GM18861 (cell line): ENCODE data around the gene VPS13A.
A peak's percentile ranks its signal among the peaks of the same experiment; 100 is the strongest.

Experiments
- ATAC-seq: cut with Tn5 transposase; IDR thresholded peaks from one replicate; pipeline ENCODE4 v1.9.1; 2021; ENCODE audit not compliant: unreplicated experiment

VPS13A gene

DNA sequence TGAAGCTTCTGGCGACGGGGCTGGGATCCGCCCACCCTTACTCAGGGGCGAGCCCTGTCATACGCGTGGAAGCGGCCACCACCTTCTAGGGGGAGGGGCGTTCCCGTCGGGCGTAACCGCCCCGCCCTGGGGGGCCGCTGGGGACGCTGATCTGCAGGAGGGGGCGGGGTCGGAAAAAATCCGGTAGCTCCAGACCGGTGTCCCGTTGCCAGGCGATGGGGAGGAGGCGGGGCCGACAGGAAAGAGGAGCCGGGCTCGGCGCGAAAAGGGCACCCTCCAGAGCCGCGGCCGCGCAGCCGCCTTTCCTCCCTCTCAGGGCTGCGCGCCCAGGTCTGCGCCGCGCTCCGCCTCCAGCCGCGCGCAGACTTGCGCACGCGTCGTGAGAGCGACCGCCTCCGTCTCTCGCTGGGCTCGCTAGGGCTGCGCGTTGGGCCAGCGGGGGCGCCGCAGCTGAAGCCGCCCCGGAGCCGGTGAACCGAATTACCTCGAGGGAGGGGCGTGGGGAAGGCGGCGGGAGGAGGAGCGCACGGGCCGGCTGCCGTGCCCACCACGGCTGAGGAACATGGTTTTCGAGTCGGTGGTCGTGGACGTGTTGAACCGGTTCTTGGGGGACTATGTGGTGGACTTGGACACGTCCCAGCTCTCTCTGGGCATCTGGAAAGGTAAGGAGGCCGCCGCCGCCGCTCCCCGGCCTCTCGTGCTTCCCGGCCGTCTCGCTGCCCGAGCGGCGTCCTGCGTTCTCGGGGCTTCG is at the start of gene VPS13A:
Gene VPS13A (plus strand): TSS at position 392 of the 751 bp plus-strand sequence. CDS start 171 bp downstream, at position 563.
- peak; percentile 83 for ATAC-seq

DNA sequence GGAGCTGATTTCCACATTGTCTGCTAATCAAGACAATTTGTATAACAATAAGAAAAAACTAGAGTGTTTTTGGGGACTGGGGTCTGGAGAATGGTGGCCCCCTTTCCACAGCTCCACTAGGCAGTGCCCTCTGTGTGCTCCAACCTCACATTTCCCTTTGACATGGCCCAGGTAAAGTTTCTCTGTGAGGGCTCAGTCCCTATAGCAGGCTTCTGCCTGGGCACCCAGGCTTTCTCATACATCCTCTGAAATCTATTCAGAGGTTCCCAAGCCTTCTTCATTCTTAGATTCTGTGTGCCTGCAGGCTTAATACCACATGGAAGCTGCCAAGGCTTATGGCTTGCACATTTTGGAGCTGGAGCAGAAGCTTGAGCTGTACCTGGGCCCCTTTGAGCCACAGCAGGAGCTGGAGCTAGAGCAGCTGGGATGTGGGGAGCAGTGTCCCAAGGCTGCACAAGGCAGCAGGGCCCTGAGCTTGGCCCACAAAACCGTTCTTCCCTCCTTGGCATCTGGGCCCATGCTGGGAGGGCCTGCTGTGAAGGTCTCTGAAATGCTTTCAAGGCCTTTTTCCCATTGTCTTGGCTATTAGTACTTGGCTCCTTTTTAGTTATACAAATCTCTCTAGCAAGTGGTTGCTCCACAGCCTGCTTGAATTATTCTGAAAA is 49.1 kb upstream of the VPS13A start:
- ATAC-seq = no peak

DNA sequence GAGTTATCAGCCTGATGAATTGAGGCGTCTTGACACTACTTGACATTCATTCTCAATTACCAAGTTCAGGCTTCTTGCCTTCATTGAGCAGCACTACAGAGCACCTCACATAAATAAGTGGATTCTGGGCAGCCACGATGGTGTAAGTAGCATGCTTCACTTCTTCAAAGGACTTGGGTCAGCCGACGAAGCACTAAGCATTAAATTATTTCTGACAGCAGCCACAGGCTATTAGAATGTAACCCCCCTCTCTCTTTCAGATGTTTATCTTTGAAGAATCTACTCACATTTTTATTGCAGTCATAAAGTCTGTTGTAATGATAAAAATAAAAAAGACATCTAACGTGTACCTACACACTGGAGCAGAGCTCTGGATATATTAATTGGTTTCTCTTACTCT is 45.9 kb upstream of the VPS13A start:
- no peak for ATAC-seq

DNA sequence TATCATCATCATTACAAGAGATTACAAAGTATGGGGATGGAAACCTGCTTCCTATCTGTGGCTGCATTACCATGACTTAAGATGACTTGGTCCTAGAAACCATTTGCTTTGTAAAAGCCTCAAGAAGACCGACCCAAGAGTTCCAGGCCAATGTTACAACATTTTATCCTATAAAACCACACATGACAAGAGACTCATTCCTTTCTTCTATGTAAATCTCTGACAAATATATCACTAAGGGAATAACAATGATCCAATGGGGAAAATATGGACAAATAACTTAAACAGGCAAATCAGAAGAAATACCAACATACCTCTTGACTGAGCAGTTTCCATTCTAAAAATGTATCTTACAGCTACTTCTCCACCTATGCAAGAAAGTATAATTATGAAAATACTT is 44.3 kb upstream of the VPS13A start:
- ATAC-seq = no peak

DNA sequence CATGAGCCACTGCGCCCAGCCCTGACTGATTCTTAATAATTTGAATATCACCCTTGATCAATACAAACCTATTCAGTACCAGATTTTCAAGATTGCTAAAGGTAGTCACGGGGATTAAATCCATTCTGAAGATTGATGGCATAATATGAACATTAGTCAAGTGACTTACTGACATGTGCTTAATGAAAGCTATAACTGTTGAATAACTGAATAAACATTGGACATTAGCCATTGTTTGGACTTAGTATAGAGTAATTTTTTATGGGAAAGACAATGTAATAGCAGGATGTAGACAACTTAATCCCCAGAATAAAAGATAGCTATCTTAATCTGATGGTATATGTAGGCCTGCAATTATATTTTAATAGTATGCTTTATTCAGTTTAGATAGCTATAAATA is 35.0 kb upstream of the VPS13A start:
- no peak for ATAC-seq

DNA sequence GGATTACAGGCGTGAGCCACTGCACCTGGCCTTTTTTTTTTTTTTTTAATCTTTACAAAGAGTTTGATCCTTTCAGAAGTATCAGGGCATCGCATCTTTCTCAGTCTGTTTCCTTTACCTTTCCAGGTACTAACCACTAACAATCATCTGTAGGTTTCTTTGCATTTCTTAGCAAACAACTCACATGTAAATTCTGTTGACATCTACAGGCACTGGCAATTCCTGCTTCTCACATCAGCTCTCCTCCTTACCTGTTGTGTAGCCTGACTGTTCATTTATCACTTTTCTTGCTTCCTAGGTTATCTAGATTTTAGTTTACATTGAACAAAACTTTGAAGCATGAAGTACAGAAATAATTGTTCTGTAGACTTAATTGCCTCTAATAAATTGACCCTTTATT is 27.5 kb upstream of the VPS13A start:
- ATAC-seq = no peak

DNA sequence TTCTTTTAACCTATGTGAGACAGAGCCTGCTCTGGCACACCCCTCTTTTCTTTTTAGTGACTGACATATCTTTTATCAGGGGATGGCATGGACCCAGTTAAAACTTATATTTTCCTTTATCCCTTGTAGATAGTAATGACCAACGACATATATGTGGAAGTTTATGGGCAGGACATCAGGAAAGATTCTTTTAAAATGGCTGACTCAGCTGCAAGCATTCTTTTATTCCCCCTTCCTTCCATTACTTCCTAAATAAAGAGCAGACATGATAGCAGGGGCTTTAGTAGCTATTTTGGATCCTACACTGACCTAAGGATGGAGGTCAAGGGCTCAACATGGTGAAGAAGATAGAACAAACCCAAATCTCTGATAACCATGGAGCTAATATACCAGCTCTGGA is 25.0 kb upstream of the VPS13A start:
- no peak for ATAC-seq

DNA sequence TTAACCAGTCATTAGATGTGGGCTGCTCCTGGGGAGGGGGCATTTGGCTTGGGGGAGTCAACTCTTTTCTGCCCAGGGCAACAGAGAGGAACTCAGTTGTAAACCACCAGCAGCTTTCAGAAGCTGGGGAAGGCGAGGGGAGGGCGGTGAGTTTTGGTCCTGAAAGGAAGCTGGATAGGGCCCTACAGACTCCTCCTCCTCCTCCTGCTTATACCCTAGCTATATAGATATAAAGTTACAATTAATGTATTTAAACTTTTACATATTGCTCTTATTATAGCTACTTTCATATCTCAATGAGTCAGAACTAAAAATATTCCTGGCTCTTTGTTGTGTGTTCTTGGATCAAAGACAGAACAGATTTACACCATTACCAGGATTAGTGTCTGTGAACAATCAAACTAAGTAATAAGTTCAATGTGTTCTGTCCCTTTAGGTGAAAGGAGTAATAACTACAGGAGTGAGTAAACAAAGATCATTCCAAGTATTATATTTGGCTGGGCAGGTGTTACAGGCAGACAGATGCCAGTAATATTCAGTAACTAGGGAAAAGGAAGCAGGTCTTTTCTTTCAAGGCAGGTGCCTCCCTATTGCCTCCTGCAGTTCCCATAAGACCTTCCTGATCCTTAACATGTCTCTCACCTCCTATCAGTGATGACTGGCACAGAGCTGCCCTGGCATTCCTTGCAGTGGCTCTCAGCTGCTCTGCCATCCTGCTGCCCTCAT is 20.5 kb upstream of the VPS13A start:
- no peak for ATAC-seq

DNA sequence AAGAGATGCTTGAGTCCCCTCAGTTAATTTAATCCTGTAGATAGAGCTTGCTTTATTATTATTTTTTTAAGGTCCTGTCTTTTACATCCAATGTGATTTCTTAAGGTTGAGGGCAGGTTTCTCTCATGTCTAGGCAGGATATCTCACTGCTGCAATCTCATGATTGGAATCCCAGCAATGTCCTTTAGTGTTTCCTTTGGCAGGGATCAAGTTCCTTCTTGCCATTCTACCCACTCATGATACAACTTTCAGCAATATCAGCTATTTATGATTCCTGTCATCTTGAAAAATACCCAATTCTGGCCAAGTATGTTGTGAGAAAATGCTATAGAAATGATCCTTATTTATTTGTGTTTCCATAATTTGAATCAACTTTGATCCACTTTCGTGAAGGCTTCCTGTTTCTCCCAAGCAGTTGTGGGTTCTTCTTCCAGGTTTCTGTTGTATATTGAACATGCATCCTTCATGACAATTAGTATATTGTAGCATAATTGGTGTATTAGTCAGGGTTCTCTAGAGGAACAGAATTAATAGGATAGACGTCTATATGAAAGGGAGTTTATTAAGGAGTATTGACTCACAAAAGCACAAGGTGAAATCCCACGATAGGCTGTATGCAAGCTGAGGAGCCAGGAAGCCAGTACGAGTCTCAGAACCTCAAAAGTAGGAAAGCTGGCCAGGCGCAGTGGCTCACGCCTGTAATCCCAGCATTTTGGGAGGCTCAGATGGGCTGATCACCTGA is 18.4 kb upstream of the VPS13A start:
- no peak for ATAC-seq

DNA sequence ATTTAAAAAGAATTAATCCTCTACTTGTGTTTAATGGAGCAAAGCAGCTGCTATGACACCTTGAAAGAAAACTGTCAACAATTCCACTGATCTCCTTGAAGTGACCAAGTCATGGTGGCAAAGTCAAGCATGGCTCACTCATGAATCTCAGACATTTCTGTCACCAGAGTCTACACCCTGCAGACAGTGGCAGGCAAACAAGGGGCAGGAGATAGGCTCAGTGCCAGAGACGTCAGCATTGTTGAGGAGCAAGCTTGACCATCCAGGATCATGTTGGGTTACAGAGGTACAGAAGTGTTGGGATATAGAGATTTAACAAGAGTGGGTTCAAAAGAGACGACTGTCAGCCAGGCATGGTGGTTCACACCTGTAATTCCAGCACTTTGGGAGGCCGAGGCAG is 16.1 kb upstream of the VPS13A start:
- ATAC-seq = no peak

DNA sequence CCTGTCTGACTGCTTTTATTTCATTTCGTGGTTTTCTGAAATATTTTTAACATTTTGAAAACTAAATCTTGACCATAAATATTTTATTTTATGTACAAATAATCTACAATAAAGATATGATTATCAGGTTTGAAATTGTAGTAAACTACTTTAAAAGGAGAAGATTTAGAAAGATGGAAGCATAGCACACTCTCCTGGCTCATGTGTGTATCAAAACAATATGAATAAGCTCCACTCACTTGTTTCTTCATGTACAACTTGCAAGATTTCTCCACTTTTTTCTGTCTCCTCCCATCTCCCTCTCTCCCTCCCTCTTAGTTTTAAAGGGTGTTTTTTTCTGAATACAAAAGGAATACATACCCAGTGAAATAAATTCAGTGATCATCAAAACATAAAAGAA is 15.4 kb upstream of the VPS13A start:
- no peak for ATAC-seq

DNA sequence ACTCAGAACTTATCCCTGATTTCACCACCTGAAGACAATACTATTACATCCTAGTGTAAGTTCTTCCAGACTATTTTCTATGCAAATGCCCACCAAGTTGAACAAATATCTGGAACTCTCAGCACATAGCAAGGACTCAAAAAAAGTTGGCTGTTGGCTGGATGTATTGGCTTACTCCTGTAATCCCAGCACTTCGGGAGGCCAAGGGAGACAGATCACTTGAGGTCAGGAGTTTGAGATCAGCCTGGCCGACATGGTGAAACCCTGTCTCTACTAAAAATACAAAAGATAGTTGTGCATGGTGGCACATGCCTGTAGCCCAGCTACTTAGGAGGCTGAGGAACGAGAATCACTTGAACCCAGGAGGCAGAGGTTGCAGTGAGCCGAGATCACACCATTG is 15.0 kb upstream of the VPS13A start:
- ATAC-seq = no peak

DNA sequence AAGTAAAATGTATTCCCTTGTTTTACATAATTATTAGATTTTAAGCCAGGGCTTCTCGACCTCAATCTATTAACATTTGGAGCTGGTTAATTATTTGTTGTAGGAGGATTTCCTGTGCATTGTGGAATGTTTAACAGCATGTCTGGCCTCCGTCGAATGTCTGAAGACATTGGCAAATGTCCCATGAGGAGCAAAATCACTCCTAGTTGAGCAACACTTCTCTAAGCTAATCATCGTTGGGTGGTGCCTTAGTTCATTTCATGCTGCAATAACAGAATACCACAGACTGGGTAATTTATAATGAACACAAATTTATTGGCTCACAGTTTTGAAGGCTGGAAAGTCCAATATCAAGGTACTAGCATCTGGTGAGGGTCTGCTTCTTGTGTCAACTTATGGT is 13.4 kb upstream of the VPS13A start:
- ATAC-seq = no peak

DNA sequence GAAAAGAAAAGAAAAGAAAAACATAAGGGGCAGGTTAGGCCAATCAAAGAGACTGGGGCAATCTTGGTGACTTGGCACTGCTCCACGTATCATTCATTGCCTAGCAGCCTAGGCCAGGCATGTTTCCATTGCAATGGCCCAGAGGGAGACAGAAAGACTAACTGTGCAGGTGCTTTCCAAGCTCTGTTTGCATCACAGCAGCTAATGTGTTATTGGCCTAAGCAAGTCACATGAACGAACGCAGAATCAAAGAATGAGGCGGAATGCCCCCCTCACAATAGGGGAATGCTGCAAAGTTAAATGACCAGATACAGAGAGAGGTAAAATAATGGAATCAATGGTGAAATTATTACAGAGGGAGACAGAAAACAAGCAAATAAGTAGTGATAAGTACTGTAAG is 11.1 kb upstream of the VPS13A start:
- ATAC-seq = no peak

DNA sequence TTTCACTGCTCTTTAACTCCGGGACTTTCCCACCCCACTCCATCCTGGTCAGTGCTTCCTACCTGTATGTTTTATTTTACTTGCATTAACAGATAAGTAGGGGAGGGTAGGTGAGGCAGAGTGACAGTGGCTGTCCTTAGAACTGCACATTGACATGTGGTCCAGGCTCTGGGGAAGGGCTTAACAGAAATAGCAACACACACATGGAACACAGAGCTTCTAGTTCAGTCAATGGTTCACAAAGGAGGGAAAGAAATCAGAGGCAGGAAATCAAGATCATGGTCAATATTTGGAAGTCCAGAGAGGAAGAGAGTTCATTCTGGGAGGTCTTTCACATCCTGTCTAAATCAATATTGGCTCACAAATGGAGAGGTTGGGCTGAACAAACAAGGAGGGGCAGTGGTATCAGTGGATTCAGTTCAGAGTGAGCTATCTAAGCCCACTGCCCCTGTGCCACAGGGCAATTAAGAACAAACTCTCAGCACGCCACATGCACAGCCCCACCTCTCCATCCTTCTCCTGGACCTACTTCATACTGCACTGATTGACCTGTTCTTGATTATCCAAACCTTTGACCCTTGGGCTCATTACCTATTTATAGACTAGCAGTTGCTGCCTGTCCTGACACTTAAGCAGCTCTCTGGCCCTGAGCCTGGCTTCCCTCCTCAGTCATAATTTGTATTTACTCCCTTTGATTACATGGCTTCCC is 6.2 kb upstream of the VPS13A start:
- ATAC-seq = no peak

DNA sequence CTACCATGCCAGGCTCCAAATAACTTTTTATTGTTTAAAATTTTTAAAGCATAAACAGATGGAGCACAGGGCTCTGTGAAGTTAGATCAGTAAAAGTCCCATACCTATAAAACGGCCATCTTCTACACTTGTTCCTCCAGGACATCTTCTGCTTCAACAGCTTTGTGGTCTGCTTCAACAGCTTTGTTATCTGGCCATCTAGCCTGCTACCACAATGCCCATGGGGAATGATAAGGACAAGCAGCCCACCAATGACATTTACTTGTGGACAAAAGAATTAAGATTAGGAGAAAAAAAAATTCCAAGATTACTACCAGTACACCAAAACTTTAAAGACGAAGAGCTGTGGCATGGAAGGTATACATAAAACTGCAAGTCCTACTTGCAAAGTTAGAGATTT is 2.2 kb upstream of the VPS13A start:
- no peak for ATAC-seq

DNA sequence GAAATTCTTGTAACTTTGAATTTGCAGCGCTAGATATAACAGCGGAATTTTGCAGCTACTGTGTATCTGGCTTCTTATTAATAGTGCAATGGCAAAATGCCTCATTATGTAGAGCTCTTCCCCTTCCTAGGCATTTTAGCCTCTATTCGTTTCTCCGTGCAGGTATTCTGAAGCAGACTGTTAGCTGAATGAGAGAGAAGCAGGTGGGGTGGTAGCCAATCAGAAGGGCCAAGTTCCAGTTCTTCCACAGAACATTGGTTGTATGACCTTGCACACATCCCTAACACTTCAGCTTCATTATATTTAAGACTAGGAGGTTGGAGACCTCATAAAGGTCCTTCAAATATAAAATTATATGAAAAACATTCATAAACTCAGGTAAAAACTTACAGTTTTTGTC is 1.2 kb upstream of the VPS13A start:
- no peak for ATAC-seq

DNA sequence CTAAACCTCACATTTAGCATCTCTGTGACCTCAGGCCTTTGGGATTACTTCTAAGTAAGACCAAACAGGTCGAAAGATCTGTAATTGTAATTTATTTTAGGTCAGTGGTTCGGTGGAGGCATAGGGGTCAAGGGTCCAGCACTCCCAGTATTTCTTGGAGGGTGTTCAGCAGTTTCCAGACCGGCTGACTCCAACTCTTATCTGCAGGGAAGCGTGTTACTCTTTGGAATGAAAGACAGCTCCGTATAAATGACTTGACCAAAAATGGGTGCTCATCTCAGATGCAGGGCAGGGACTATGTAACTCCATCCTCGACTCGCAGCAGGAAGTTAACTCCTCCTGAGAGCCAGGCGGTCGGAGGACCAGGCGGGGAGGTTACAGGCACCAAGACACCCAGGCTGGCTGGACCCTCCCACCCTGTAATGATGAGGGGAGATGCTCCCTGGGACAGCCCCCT is 620 bp upstream of the VPS13A start:
- ATAC-seq = no peak

DNA sequence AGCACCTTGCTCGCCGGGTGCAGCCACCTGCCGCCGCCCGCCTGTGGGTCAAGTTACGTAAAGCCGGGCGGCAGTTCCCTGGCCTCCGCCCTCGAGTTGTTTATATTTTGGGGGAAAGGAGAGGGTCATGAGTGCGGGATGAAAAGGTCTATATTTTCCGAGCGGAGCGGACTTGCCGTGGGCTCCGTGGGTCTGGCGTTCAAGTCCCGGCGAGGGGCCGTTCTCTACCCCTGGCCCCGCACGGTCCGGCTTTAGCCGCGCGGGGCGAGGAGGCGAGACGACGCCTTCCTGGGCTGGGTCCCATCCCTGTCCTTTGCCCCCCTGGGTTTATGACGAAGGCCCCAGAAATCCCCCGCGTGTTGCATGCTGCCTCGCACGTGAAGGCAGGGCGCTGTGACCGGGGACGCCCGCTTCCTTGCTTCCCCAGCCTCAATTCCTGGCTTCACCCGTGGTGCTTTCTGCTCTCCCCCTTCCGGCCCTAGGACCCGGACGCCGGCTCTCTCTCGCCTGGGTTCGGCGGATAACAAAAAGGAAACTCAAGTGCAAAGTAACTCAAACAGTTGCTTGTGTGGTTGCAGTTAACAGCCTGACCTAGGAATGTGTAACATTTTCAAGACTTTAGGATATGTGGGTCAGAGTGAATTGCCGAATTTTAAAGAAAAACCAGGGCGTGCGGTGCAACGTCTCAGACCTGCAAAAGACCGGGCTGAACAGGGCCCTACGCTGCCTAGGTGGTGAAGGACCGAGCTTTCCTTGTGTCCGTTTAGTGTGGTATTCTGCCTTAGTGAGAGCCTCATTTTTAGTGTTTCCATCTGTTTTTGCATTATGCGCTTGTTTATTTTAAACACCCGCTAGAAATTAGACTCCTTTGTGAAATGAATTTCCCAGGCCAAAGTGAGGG is 810 bp downstream of the VPS13A start:
- peak; percentile 4 for ATAC-seq

DNA sequence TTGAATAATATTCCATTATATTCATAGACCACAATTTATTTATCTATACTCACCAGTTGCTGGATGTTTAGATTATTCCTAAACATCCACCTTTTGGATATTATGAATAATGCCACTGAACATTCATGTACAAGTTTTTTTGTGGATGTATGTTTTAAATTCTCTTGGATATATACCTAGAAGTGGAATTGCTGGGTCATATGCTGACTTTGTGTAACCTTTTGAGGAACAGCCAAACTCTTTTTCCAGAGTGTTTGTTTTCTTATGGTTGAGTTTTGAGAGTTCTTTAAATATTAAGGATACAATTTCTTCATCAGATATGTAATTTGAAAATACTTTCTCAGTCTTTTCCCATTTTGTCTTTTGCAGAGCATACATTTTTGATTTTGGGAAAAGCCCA is 2.7 kb downstream of the VPS13A start:
- ATAC-seq = no peak
